MM.1S (cell line): ENCODE data around the gene ARL2BP.

Source experiments
- DNase-seq: peaks from one replicate; pipeline ENCODE4 v3.0.0-alpha.2; 2015
- H2AFZ ChIP-seq: fragments of 300-600 bp; sonication (generic); 2 replicates; pipeline ENCODE4 v1.6.0; 2016; ENCODE audit warnings: antibody characterized with exemption, low read length
- H3F3A ChIP-seq: fragments of 300-600 bp; sonication (generic); 2 replicates; pipeline ENCODE4 v1.6.1; 2016; ENCODE audit warnings: mild to moderate bottlenecking, antibody characterized with exemption, low read length, moderate library complexity, mixed read lengths; ENCODE audit not compliant: insufficient read depth
- H3K27ac ChIP-seq: fragments of 300-600 bp; sonication (generic); 2 replicates; pipeline ENCODE4 v1.5.1; 2016; ENCODE audit warnings: mild to moderate bottlenecking, low read length
- H3K27me3 ChIP-seq: fragments of 300-600 bp; sonication (generic); replicated peaks from 2 replicates; pipeline ENCODE4 v1.6.0; 2016; ENCODE audit warnings: low read length; ENCODE audit not compliant: insufficient read depth
- H3K36me3 ChIP-seq: fragments of 300-600 bp; sonication (generic); replicated peaks from 2 replicates; pipeline ENCODE4 v1.6.1; 2016; ENCODE audit warnings: mild to moderate bottlenecking, low read length, mixed read lengths; ENCODE audit not compliant: insufficient read depth
- H3K4me1 ChIP-seq: fragments of 300-600 bp; sonication (generic); 2 replicates; pipeline ENCODE4 v1.6.1; 2016; ENCODE audit warnings: low read length, mixed read lengths
- H3K4me2 ChIP-seq: fragments of 300-600 bp; sonication (generic); 2 replicates; pipeline ENCODE4 v1.6.0; 2016; ENCODE audit warnings: low read depth, low read length
- H3K4me3 ChIP-seq: fragments of 300-600 bp; sonication (generic); 2 replicates; pipeline ENCODE4 v1.5.1; 2016; ENCODE audit warnings: low read length, mixed read lengths
- H3K79me2 ChIP-seq: fragments of 300-600 bp; sonication (generic); 2 replicates; pipeline ENCODE4 v1.6.1; 2016; ENCODE audit warnings: mixed run types, low read length, mixed read lengths
- H3K9ac ChIP-seq: fragments of 300-600 bp; sonication (generic); 2 replicates; pipeline ENCODE4 v1.6.1; 2016; ENCODE audit warnings: low read length, mixed read lengths
- H3K9me2 ChIP-seq: fragments of 300-600 bp; sonication (generic); replicated peaks from 2 replicates; pipeline ENCODE4 v1.6.1; 2016; ENCODE audit warnings: mild to moderate bottlenecking, low read length, mixed read lengths; ENCODE audit not compliant: insufficient read depth
- H3K9me3 ChIP-seq: fragments of 300-600 bp; sonication (generic); replicated peaks from 2 replicates; pipeline ENCODE4 v1.6.1; 2016; ENCODE audit warnings: mild to moderate bottlenecking, low read length, mixed read lengths; ENCODE audit not compliant: insufficient read depth
- H4K20me1 ChIP-seq: fragments of 300-600 bp; sonication (generic); 2 replicates; pipeline ENCODE4 v1.6.1; 2016; ENCODE audit warnings: mild to moderate bottlenecking, low read length, moderate library complexity, mixed read lengths; ENCODE audit not compliant: insufficient read depth
- CTCF ChIP-seq: fragments of 300-600 bp; sonication (generic); IDR thresholded peaks from 2 replicates; pipeline ENCODE4 v1.5.1; 2016; ENCODE audit warnings: antibody characterized with exemption, low read length, mixed read lengths
- EZH2 ChIP-seq: fragments of 300-600 bp; sonication (generic); optimal IDR thresholded peaks from 2 replicates; pipeline ENCODE3; 2017; ENCODE audit warnings: low read depth, mild to moderate bottlenecking, antibody characterized with exemption, low read length, mixed read lengths
- EZH2phosphoT487 ChIP-seq: fragments of 300-600 bp; sonication (generic); IDR thresholded peaks from 2 replicates; pipeline ENCODE4 v1.6.1; 2018; ENCODE audit warnings: antibody characterized with exemption, low read length

ARL2BP gene

GRCh38 chr16:57279780-57280638 lies 35.0 kb downstream of the ARL2BP start:
- Histone ChIP-seq H3K27ac (no peak overlapping the region), H3K36me3 (no peaks in the 10 kb centered on the region), H3K27me3 (no peaks in the 10 kb centered on the region), H3K4me3 (no peak overlapping the region), H3K4me2 (no peak overlapping the region), H3K79me2 (no peaks in the 10 kb centered on the region), H2AFZ (no peak overlapping the region), H3K9me3 (no peaks in the 10 kb centered on the region), H3K9me2 (no peaks in the 10 kb centered on the region), H4K20me1 (no peaks in the 10 kb centered on the region), H3F3A (no peaks in the 10 kb centered on the region), H3K9ac (no peak overlapping the region), H3K4me1 (peaks cover 5% of the 10 kb centered on the region; the same call in 1 of the 2 replicates)
- no peak for TF ChIP-seq EZH2phosphoT487
- no peak for TF ChIP-seq CTCF
- no peak for DNase-seq

- no peaks in the 10 kb centered on the region for H3K79me2 ChIP-seq
- H3F3A ChIP-seq = no peaks in the 10 kb centered on the region
- DNase-seq = no peak
- H3K27me3 ChIP-seq = no peaks in the 10 kb centered on the region
- no peak overlapping the region for H2AFZ ChIP-seq
- no peaks in the 10 kb centered on the region for H3K9me3 ChIP-seq
- H4K20me1 ChIP-seq = no peaks in the 10 kb centered on the region
- no peak for TF ChIP-seq CTCF
- no peak for TF ChIP-seq EZH2phosphoT487
- TF ChIP-seq EZH2 = no peak
- no peak overlapping the region for H3K4me2 ChIP-seq
- H3K4me1 ChIP-seq = peaks cover 5% of the 10 kb centered on the region; the same call in 1 of the 2 replicates
- no peak overlapping the region for H3K4me3 ChIP-seq
- H3K36me3 ChIP-seq = no peaks in the 10 kb centered on the region
- H3K9ac ChIP-seq = no peak overlapping the region
- H3K27ac ChIP-seq = no peak overlapping the region
- H3K9me2 ChIP-seq = no peaks in the 10 kb centered on the region
These were observed 36.7 kb downstream of the ARL2BP start for GRCh38 chr16:57281791-57282190.

- H3K9me3 ChIP-seq = no peaks in the 10 kb centered on the region
- H4K20me1 ChIP-seq = no peaks in the 10 kb centered on the region
- no peak overlapping the region for H3K9ac ChIP-seq
- no peak overlapping the region for H3K4me2 ChIP-seq
- no peaks in the 10 kb centered on the region for H3K79me2 ChIP-seq
- H3K27me3 ChIP-seq = no peaks in the 10 kb centered on the region
- H2AFZ ChIP-seq = no peak overlapping the region
- no peak overlapping the region for H3K4me3 ChIP-seq
- TF ChIP-seq EZH2phosphoT487 = no peak
- TF ChIP-seq EZH2 = no peak
- no peak for TF ChIP-seq CTCF
- H3F3A ChIP-seq = no peaks in the 10 kb centered on the region
- no peak for DNase-seq
- H3K9me2 ChIP-seq = no peaks in the 10 kb centered on the region
- peaks cover 3% of the 10 kb centered on the region; the same call in 1 of the 2 replicates for H3K4me1 ChIP-seq
- no peaks in the 10 kb centered on the region for H3K36me3 ChIP-seq
- no peak overlapping the region for H3K27ac ChIP-seq
These were observed 37.6 kb downstream of the ARL2BP start for GRCh38 chr16:57282510-57283213.
